ENCODE data around the gene PITRM1. TPM values are rescaled to one million over a fixed set of nuclear protein-coding genes. Genes with fewer than 3 reads are reported as not detected.

PITRM1 gene
- polyA plus RNA-seq, 1 donor (not counting 4 experiments of a cell fraction or from before 2014, with no cell fraction given): 47.2 TPM

DNA sequence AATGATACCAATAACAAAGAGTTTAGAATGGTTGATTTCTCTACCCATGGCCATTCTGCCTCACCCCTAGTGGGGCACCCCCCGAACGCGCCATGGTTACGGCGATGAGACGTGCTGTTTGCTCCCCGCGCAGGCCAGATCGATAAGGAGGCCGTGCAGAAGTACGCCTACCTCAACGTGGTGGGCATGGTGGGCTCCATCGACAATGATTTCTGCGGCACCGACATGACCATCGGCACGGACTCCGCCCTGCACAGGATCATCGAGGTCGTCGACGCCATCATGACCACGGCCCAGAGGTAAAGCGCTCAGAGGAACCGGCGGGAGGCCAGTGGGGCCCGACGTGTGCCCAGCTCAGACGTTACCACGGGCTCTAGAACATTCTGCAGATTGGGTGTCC lies 68.9 kb downstream of the PITRM1 start:
- peaks cover 32% of the 10 kb centered on the region for H3K79me2 ChIP-seq (ENCODE audit: control insufficient read depth, insufficient read depth, low read length)
- dilution Hi-C loops (cut with MboI; ENCODE audit: extremely low pct_ligation_motif_present, low sequenced_read_pairs): no loop called here
- H2AFZ ChIP-seq (ENCODE audit: control insufficient read depth, low read length): no peak overlapping the region
- peaks cover 20% of the 10 kb centered on the region for H3K4me1 ChIP-seq (ENCODE audit: control insufficient read depth, extremely low read depth, insufficient read depth, low read length)
- H3K4me2 ChIP-seq (ENCODE audit: control insufficient read depth, extremely low read depth, insufficient read depth, low read depth, low read length): no peak overlapping the region
- no peak overlapping the region for H3K9ac ChIP-seq (ENCODE audit: control insufficient read depth, extremely low read depth, insufficient read depth, low read length)
- H3K9me1 ChIP-seq (ENCODE audit: control insufficient read depth, extremely low read depth, insufficient read depth, low read length): no peaks in the 10 kb centered on the region
- no peaks in the 10 kb centered on the region for H4K20me1 ChIP-seq (ENCODE audit: control insufficient read depth, extremely low read depth, insufficient read depth, low read length)
- peaks cover 31 to 43% of the 10 kb centered on the region in 2 experiments for H3K36me3 ChIP-seq (ENCODE audit: control insufficient read depth in 2 of 2, extremely low read depth in 1 of 2, insufficient read depth in 2 of 2, low read length in 2 of 2)
- no peak for DNase-seq (ENCODE audit: low read depth, low spot score)
- H3K27ac ChIP-seq (ENCODE audit: control insufficient read depth, insufficient read depth, low read length): no peak overlapping the region
- TF ChIP-seq EZH2 (IDR thresholded peaks at IDR 0.05; ENCODE audit: low read length): no peak
- TF ChIP-seq, protein P1, sequence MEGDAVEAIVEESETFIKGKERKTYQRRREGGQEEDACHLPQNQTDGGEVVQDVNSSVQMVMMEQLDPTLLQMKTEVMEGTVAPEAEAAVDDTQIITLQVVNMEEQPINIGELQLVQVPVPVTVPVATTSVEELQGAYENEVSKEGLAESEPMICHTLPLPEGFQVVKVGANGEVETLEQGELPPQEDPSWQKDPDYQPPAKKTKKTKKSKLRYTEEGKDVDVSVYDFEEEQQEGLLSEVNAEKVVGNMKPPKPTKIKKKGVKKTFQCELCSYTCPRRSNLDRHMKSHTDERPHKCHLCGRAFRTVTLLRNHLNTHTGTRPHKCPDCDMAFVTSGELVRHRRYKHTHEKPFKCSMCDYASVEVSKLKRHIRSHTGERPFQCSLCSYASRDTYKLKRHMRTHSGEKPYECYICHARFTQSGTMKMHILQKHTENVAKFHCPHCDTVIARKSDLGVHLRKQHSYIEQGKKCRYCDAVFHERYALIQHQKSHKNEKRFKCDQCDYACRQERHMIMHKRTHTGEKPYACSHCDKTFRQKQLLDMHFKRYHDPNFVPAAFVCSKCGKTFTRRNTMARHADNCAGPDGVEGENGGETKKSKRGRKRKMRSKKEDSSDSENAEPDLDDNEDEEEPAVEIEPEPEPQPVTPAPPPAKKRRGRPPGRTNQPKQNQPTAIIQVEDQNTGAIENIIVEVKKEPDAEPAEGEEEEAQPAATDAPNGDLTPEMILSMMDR (optimal IDR thresholded peaks at IDR 0.05 in 1 of 3, IDR thresholded peaks at IDR 0.05 in 1 of 3, conservative IDR thresholded peaks at IDR 0.05 in 1 of 3; ENCODE audit: extremely low read depth in 1 of 3, insufficient read depth in 2 of 3, low read length in 3 of 3): no peak
- no peaks in the 10 kb centered on the region for H3K27me3 ChIP-seq (ENCODE audit: control insufficient read depth, extremely low read depth, insufficient read depth, low read length)
- no peaks in the 10 kb centered on the region for H3K9me3 ChIP-seq (ENCODE audit: control insufficient read depth, low read depth, low read length)
- FAIRE-seq: no peak
- H3K4me3 ChIP-seq (ENCODE audit: control insufficient read depth in 2 of 3, extremely low read depth in 1 of 3, insufficient read depth in 2 of 3, low read depth in 1 of 3, low read length in 3 of 3): no peak overlapping the region

DNA sequence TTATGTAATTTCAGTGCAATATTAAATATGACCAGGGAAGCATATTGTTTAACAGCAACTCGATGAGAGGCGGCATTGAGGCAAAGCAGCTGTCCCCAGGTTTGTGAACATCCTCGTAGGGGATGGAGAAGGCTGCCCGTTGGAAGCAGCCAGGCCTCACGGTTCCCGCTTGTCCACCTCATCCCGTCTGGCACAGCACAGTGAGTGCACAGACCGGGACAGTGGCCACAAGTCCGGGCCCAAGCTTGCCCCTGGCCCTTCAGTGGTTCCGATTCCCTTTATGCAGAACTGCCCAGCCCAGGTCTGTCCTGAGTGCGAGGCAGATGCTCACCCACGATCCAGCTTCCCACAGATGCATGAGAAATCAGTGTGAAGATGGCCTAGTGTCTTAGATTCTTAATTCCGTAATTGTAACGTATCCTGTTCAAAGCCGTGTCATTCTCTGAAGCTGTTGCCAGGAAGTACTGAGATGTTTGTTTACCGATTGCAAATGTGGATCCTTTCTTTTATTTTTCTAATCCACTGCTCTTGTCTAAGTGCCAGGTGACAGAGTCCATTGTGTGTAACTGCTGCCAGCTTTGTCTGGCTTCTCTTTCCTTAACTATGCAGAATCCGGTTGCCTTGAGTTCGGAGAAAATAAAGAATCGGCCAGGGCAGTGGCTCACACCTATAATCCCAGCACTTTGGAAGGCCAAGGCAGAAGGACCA lies 69.7 kb downstream of the PITRM1 start:
- Histone ChIP-seq H3K27me3 (ENCODE audit: control insufficient read depth, extremely low read depth, insufficient read depth, low read length) (no peaks in the 10 kb centered on the region), H3K36me3 (ENCODE audit: control insufficient read depth in 2 of 2, extremely low read depth in 1 of 2, insufficient read depth in 2 of 2, low read length in 2 of 2) (peaks cover 27 to 40% of the 10 kb centered on the region in 2 experiments), H3K9me1 (ENCODE audit: control insufficient read depth, extremely low read depth, insufficient read depth, low read length) (no peaks in the 10 kb centered on the region), H3K79me2 (ENCODE audit: control insufficient read depth, insufficient read depth, low read length) (peaks cover 36% of the 10 kb centered on the region), H3K27ac (ENCODE audit: control insufficient read depth, insufficient read depth, low read length) (no peak overlapping the region), H3K9me3 (ENCODE audit: control insufficient read depth, low read depth, low read length) (no peaks in the 10 kb centered on the region), H3K4me3 (ENCODE audit: control insufficient read depth in 2 of 3, extremely low read depth in 1 of 3, insufficient read depth in 2 of 3, low read depth in 1 of 3, low read length in 3 of 3) (no peak overlapping the region), H2AFZ (ENCODE audit: control insufficient read depth, low read length) (no peak overlapping the region), H3K9ac (ENCODE audit: control insufficient read depth, extremely low read depth, insufficient read depth, low read length) (no peak overlapping the region), H3K4me2 (ENCODE audit: control insufficient read depth, extremely low read depth, insufficient read depth, low read depth, low read length) (no peak overlapping the region), H4K20me1 (ENCODE audit: control insufficient read depth, extremely low read depth, insufficient read depth, low read length) (no peaks in the 10 kb centered on the region), H3K4me1 (ENCODE audit: control insufficient read depth, extremely low read depth, insufficient read depth, low read length) (peaks cover 14% of the 10 kb centered on the region)
- TF ChIP-seq, protein P1 (optimal IDR thresholded peaks at IDR 0.05 in 1 of 3, IDR thresholded peaks at IDR 0.05 in 1 of 3, conservative IDR thresholded peaks at IDR 0.05 in 1 of 3; ENCODE audit: extremely low read depth in 1 of 3, insufficient read depth in 2 of 3, low read length in 3 of 3): no peak
- no peak for TF ChIP-seq EZH2 (IDR thresholded peaks at IDR 0.05; ENCODE audit: low read length)
- no peak for FAIRE-seq
- no peak for DNase-seq (ENCODE audit: low read depth, low spot score)
- dilution Hi-C loops (cut with MboI; ENCODE audit: extremely low pct_ligation_motif_present, low sequenced_read_pairs): no loop called here

Measured in keratinocyte (primary cell).